KMS-11 (cell line): ENCODE measurements around the gene RPH3AL.

Experiments used
- H2AFZ ChIP-seq: fragments of 200-600 bp; sonication (generic); 2 replicates; pipeline ENCODE4 v1.6.1; 2016; ENCODE audit warnings: antibody characterized with exemption, mixed run types, low read depth
- H3K27ac ChIP-seq: fragments of 200-600 bp; sonication (generic); 2 replicates; pipeline ENCODE4 v1.6.1; 2016; ENCODE audit warnings: mild to moderate bottlenecking, mixed run types
- H3K27me3 ChIP-seq: fragments of 200-600 bp; sonication (generic); 2 replicates; pipeline ENCODE4 v1.6.1; 2017; ENCODE audit warnings: mild to moderate bottlenecking, low read depth, mixed run types, moderate library complexity; ENCODE audit not compliant: insufficient read depth
- H3K36me3 ChIP-seq: fragments of 200-600 bp; sonication (generic); 2 replicates; pipeline ENCODE4 v1.6.1; 2017; ENCODE audit warnings: mild to moderate bottlenecking, mixed run types; ENCODE audit not compliant: insufficient read depth
- H3K4me1 ChIP-seq: fragments of 200-600 bp; sonication (generic); 2 replicates; pipeline ENCODE4 v1.6.1; 2016; ENCODE audit warnings: mild to moderate bottlenecking, low read depth, mixed run types; ENCODE audit not compliant: poor library complexity, severe bottlenecking
- H3K4me2 ChIP-seq: fragments of 200-600 bp; sonication (generic); 2 replicates; pipeline ENCODE4 v1.7.0; 2016; ENCODE audit warnings: mild to moderate bottlenecking, mixed run types
- H3K4me3 ChIP-seq: fragments of 200-600 bp; sonication (generic); IDR thresholded peaks from 2 replicates; pipeline ENCODE4 v1.6.1; 2017; ENCODE audit warnings: low read depth, low read length, mixed read lengths; ENCODE audit not compliant: insufficient read depth
- H3K79me2 ChIP-seq: fragments of 200-600 bp; sonication (generic); 2 replicates; pipeline ENCODE4 v1.6.1; 2016; ENCODE audit warnings: low read depth, mixed run types; ENCODE audit not compliant: insufficient read depth
- H3K9ac ChIP-seq: fragments of 200-600 bp; sonication (generic); 2 replicates; pipeline ENCODE4 v1.6.1; 2016; ENCODE audit warnings: mild to moderate bottlenecking, mixed run types
- H4K20me1 ChIP-seq: fragments of 200-600 bp; sonication (generic); 2 replicates; pipeline ENCODE4 v1.6.1; 2016; ENCODE audit warnings: mild to moderate bottlenecking, mixed run types; ENCODE audit not compliant: insufficient read depth
- TF ChIP-seq, protein P1 (sequence below): fragments of 200-600 bp; sonication (generic); conservative IDR thresholded peaks from 2 replicates; pipeline ENCODE4 v1.6.1; 2017; ENCODE audit warnings: low read depth, mild to moderate bottlenecking, antibody characterized with exemption, low read length, moderate library complexity, mixed read lengths

RPH3AL gene

DNA sequence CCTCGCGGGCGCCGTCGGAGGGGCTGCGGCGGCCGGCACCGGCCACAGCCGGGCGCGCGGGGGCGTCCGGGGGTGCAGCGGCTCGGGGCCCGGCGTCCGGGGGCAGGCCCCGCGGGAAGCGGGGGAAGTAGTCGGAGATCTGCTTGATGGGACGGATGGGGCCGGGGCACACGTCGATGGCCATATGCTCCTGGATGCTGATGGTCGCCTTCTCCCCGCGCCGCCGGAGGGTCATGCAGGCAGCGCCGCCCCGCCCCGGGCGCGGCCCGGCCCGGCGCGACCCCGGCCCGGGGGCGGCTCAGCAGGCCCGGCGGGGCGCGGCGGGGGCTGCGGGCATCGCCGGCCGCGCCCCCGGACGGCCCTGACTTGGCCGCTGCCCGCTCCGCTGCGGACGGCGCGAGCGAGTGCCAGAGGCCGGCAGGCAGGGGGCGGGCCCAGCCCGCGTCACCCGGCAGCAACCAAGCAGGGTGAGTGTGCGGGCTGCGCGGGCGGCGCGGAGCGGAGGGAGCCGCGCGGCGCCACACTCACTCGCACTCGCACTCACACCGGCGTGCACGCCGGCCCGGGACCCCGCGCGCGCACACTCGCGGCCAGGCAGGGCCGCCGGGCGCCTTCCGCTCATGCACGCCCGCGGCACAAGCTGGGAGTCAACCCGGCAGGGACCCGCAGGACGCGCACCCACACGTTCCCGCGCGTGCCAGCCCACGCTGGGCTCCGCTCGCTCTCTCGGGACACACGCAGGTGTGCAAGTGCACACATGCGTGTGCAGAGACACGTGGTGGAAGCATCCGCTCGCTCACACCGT lies 171.2 kb downstream of the RPH3AL start, which contains the start of gene DOC2B:
TSS of gene DOC2B (minus strand) at position 406 of the 805 bp plus-strand sequence. CDS start at position 235, 171 bp downstream.
- peaks cover 13% of the 10 kb centered on the region for H3K4me1 ChIP-seq
- H3K79me2 ChIP-seq = no peaks in the 10 kb centered on the region
- H3K4me2 ChIP-seq = no peak within 1 kb of the TSS
- no peak within 1 kb of the TSS for H3K9ac ChIP-seq
- H3K4me3 ChIP-seq = no peak within 1 kb of the TSS
- H3K27me3 ChIP-seq = no peaks in the 10 kb centered on the region
- no peak within 1 kb of the TSS for H3K27ac ChIP-seq
- no peaks in the 10 kb centered on the region for H4K20me1 ChIP-seq
- no peaks in the 10 kb centered on the region for H3K36me3 ChIP-seq
- no peak within 1 kb of the TSS for H2AFZ ChIP-seq
- TF ChIP-seq, protein P1, sequence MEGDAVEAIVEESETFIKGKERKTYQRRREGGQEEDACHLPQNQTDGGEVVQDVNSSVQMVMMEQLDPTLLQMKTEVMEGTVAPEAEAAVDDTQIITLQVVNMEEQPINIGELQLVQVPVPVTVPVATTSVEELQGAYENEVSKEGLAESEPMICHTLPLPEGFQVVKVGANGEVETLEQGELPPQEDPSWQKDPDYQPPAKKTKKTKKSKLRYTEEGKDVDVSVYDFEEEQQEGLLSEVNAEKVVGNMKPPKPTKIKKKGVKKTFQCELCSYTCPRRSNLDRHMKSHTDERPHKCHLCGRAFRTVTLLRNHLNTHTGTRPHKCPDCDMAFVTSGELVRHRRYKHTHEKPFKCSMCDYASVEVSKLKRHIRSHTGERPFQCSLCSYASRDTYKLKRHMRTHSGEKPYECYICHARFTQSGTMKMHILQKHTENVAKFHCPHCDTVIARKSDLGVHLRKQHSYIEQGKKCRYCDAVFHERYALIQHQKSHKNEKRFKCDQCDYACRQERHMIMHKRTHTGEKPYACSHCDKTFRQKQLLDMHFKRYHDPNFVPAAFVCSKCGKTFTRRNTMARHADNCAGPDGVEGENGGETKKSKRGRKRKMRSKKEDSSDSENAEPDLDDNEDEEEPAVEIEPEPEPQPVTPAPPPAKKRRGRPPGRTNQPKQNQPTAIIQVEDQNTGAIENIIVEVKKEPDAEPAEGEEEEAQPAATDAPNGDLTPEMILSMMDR = no peak

DNA sequence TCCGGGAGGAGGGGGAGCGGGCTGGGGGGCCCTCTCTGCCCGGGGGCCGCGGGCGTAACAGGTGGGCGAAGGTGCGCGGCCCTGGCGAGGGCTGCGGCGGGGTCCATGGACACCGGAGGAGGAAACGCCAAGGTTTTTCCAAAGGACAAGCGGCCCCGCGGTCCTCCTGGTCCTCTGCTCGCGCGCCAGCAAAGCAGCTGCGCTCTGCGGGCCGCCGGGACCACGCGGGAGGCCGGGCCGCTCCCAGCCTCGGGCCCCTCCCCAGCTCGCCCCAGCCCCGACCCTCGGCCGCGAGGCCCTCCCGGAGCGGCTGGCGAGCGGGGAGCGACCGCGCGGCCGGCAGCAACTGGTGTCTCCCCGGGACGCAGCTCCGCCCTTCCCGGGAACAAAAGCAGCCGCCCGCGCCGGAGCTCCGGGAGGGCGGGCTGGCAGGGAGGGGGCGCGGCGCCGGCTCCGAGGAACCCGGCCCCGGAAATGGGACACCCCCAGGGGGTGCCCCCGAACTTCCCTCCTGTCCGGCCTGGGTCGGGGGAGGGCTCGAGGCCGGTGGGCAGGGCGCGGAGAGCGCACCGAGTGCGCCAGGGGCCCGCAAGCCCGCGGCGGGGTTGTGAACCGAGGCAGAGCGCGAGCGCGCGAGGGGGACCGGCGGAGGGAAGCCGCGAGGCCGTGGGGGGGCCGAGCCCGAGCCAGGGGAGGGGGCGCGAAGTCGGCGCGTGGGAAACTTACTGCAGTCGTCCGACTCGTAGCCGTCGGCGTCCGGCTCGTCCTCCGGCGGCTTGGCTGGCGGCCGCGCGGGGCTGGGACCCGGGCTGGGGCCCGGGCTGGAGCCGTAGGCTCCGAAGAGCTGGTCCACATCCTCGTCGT lies 172.0 kb downstream of the RPH3AL start:
- H3K79me2 ChIP-seq = no peaks in the 10 kb centered on the region
- TF ChIP-seq, protein P1 = no peak
- H3K4me1 ChIP-seq = peaks cover 8% of the 10 kb centered on the region
- H3K4me2 ChIP-seq = no peak overlapping the region
- H3K36me3 ChIP-seq = no peaks in the 10 kb centered on the region
- no peaks in the 10 kb centered on the region; the same call in 1 of the 2 replicates for H3K27me3 ChIP-seq
- no peak overlapping the region for H3K27ac ChIP-seq
- no peak overlapping the region for H3K9ac ChIP-seq
- H2AFZ ChIP-seq = no peak overlapping the region
- H4K20me1 ChIP-seq = no peaks in the 10 kb centered on the region
- no peak overlapping the region for H3K4me3 ChIP-seq

DNA sequence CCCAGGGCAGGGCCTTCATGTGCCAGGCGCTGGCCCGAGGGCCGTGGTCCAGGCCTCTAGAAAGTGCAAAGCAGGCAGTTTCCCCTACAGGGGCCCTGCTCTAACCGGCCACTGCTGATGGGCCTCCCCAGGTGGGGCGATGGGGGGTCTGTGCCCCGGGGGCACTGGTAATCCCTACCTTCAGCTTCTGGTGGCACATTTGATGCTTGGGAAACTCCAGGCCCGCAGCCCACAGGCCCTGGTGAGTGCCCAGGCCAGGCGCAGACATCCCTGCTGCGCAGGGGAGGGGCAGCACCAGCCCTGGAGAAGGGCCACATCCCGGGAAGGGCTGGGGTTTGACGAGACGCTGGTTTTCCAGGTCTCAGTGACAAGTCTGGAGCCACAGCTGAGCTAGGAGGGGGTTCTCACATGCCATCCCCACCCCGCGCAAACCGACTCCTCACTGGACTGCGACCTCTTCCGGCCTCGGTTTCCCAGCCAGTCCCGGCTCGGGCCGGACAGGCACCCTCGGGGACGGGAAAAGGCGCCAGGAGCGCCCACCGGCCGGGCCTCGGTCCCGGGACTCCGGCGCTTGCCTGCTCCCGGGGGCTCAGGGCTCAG lies 172.7 kb downstream of the RPH3AL start:
- no peaks in the 10 kb centered on the region; the same call in 1 of the 2 replicates for H3K27me3 ChIP-seq
- H3K27ac ChIP-seq = no peak overlapping the region
- no peak overlapping the region for H3K4me2 ChIP-seq
- no peak overlapping the region for H3K9ac ChIP-seq
- H4K20me1 ChIP-seq = no peaks in the 10 kb centered on the region
- no peaks in the 10 kb centered on the region for H3K36me3 ChIP-seq
- TF ChIP-seq, protein P1 = no peak
- no peak overlapping the region for H3K4me3 ChIP-seq
- H2AFZ ChIP-seq = no peak overlapping the region
- peaks cover under 1% of the 10 kb centered on the region for H3K4me1 ChIP-seq
- no peaks in the 10 kb centered on the region for H3K79me2 ChIP-seq

DNA sequence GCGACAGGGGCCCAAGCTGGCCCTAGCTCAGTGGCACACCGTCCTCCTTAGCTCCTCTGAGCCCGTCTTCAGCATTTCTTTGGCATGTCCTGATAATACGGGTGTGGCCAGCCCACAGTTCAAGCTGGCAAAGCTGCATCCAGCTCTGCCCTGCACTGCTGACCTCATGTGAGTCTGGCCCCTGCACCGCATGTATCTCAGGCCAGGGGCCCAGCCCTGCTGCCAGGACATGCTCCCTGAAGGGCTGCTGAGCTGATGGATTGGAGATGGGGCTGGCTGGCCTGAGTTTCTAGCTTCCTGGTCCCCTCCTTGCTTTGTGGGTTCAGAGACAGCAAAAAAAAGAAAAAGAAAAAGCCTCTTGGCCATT lies 173.6 kb downstream of the RPH3AL start:
- Histone ChIP-seq H3K4me2 (no peak overlapping the region), H3K4me1 (no peaks in the 10 kb centered on the region), H3K27ac (no peak overlapping the region), H3K27me3 (no peaks in the 10 kb centered on the region; the same call in 1 of the 2 replicates), H3K79me2 (no peaks in the 10 kb centered on the region), H3K4me3 (no peak overlapping the region), H4K20me1 (no peaks in the 10 kb centered on the region), H3K9ac (no peak overlapping the region), H3K36me3 (no peaks in the 10 kb centered on the region), H2AFZ (no peak overlapping the region)
- TF ChIP-seq, protein P1 = no peak
